Left ventricle myocardium superior (tissue), 1 donor: ENCODE results near the gene ZBTB49. TPM values are rescaled to one million over a fixed set of nuclear protein-coding genes. Genes with fewer than 3 reads are reported as not detected.

Source experiments
- ATAC-seq: fragments of 200-7000 bp; cut with Tn5 transposase; one replicate; pipeline ENCODE4 v1.9.1; 2020; ENCODE audit warnings: mild to moderate bottlenecking, moderate library complexity
- DNase-seq: peaks from one replicate; pipeline ENCODE4 v3.0.0-alpha.2; 2020
- intact Hi-C: fragments of 100-400 bp; cut with micrococcal nuclease; formaldehyde crosslinking; loops from one replicate; pipeline ENCODE4 v1.11.0; 2022
- total RNA-seq: library from RNA; stranded (reverse); fragmentation: NEBNext Ultra II Directional; extraction: Animal tissue kit (Norgen Biotek cat#: 25700); gene quantifications from one replicate; pipeline ENCODE4 v1.2.1, GENCODE V29; 2021
- donor health status: DM: no; HTN: yes; CAD: no; lungs with severe emphysema.

ZBTB49 gene
- total RNA-seq, 1 donor from 2014 or later, result 3.8 TPM

DNA sequence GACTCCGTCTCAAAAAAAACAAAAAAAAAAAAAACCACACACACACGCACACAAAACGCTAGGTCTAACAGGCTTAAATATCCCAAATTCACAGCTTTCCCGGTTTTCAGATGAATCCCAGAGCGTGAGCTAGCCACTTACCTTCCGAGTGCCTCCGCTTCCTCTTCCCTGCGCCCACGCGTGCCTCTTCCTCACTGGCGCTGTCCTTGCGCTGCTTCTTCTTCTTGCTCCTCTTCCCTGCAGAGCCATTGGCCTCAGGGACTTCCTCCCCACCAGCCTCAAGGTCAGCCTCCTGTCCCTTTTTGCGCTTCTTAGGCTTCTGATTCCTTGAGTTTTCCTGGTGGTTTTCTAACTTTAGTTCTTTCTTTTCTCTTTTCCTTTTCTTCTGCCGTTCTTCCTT is 15.8 kb upstream of the ZBTB49 start:
- ATAC-seq, result no peak
- intact Hi-C loops, result no loop called here
- DNase-seq, result no peak

DNA sequence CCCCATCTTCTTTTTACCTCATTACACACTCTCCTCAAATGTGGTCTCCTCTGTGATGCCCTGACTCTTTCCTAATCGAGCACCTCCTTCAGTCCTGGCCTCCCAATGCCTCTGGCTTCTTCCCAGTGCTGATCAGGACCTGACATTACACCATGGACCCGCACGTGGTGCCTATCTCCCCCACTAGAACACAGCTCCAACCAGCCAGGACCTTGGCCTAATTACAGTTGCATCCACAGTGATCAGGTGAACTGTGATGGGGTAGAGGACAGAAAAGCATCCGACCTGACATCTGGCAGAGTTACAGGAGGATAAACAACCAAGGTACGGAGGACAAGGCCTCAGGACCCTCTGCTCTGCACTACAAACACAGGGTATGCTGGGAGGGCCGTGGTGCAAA is 12.5 kb upstream of the ZBTB49 start:
- no peak for ATAC-seq
- intact Hi-C loops, result no loop called here
- no peak for DNase-seq

DNA sequence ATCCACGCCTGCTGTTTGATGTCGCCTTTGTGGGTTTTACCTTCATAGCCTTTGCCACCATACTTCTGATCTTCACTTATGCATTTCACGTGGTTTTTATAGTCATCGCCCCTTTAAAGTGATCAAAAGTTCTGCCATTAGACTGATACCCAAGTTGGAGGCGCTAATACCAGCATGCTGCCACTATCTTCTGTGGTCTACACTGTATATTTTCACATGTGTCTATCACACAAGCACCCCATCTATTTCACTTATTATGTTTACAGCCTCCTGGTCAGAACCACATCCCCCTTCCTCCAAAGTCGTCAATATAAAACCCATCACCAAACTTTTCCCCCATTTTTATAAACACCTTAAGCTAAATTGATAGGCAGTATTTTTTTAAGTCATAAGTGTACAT is 8.3 kb upstream of the ZBTB49 start:
- no peak for DNase-seq
- ATAC-seq, result no peak
- intact Hi-C loops, result no loop called here

DNA sequence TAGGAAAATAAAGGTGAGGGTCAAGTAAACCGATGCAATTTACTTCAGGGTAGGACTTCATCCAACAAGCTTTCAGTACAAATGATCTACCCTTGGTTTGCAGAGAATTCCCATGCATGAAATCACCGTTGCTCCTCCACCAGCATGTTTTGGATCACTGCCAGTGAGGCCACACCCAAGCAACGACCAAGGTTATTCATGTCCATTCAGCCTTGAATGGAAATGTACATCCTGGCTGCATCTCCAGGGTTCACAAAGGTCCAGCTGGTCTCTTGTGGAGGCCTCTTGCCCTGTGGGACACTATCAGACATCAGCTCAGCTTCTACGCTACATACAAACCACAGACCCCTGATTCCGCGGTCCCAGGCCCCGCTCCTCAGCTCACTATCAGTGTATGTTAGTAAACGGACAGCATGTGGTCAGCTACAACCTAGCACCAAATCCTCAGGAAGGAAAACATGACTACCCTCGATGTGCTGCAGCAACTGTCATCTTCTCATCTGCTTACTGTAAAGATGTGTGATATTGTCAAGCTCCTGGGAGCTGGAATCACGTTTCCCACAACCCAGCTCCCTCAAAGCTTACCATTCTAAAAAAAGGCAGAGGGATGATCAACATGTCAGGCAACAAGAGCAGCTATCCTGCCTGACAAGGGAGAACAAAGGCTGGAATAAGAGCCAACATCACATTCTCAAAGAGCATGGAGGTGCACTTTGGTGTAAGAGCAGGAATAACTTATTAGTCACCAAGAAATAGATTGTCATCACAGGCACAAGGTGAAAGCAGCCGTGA is 5.0 kb upstream of the ZBTB49 start:
- ATAC-seq, result peak; percentile 40
- no peak for DNase-seq
- intact Hi-C loops, result no loop called here

DNA sequence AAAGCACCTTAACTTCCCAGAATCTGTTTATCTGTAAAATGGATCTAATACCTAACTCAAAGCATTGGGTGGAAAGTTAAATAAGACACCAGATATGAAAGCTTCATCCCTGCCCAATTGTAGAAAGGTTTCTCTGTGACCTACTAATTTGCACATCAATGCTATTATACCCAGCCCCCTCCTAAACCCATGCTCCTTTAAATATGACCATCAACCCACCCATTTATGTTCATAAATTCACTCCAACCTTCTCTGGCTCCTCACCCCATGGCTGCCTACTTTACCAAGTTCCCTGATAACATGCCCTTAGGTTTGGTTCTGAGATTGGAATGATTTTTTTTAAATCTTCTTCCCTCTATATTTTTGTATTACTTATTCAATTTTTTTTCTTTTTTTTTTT is 2.0 kb upstream of the ZBTB49 start:
- intact Hi-C loops, result no loop called here
- no peak for DNase-seq
- ATAC-seq, result no peak

DNA sequence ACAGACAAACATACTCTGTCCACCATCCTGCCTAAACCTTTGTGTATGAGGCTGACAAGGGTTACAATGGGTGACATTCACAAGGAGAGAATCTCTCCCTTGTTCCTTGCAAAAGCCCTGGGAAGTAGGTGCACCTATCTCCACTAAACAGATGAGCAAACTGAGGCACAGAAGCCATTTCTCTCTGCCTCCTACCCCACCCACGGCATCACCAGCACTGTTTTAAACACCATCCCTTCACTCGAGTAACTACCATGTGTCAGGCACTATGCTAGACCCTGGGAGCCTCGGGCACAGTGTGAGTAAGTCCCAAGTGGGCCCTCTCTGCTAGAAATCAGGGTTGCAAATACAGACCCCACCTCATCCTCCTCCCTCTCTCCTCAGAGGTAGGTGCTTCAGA is 996 bp upstream of the ZBTB49 start:
- DNase-seq, result no peak
- ATAC-seq, result no peak

DNA sequence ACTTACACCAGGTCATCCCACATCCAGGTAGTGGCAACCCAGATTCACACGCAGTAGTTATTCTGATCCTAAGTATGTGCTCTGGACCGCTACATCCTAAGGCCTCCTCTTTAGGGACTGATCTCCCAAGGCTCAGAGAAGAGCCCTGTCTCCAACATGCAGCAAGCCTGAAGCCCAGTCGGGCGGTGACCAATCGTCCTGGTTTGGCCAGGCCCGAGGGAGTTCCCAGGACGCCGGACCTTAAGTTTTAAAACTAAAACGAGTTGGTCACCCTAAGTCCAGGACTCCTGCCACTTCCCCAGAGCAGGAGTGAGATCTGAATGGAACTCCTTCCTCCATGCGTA is 482 bp upstream of the ZBTB49 start:
- ATAC-seq (no peak), DNase-seq (no peak)
- intact Hi-C loops, result no loop called here

More for the DNA sequence above, 996 bp upstream of the ZBTB49 start:
- intact Hi-C loops, result no loop called here

DNA sequence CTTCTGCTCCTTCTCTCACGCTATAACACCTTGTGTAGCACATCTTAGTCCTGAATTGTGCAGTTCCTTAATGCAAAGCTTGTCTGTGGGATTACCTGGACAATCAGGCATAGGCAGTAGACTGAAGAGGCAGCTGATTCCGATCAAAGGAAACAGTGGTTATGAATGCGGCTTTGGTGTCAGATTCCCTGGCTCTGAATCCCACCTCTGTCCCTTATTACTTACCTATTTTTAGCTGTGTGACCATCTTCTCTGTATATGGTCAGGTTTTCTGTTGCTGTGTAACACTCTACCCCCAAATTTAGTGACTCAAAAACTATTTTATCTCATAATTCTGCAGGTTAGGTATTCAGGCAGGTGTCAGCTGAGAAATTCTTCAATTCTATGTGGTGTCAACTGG is 3.2 kb downstream of the ZBTB49 start:
- DNase-seq, result no peak
- no peak for ATAC-seq
- intact Hi-C loops, result no loop called here

DNA sequence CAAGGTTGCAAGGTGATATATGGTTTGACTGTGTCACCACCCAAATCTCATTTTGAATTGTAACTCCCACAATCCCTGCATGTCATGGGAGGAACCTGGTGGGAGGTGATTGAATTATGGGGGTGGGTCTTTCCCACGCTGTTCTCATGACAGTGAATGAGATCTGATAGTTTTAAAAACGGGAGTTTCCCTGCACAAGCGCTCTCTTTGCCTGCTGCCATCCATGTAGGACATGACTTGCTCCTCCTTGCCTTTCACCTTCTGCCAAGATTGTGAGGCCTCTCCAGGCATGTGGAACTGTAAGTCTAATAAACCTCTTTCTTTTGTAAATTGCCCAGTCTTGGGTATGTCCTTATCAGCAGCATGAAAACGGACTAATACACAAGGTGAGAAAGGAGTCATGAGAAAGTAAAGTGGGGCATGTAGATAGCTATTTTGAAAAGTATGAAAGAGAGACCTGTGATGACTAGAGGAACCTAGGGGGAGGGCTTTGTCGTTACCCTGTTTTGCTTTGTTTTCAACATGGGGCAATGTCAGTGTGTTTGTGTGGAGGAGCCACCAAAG is 6.3 kb downstream of the ZBTB49 start:
- DNase-seq, result no peak
- ATAC-seq, result no peak

DNA sequence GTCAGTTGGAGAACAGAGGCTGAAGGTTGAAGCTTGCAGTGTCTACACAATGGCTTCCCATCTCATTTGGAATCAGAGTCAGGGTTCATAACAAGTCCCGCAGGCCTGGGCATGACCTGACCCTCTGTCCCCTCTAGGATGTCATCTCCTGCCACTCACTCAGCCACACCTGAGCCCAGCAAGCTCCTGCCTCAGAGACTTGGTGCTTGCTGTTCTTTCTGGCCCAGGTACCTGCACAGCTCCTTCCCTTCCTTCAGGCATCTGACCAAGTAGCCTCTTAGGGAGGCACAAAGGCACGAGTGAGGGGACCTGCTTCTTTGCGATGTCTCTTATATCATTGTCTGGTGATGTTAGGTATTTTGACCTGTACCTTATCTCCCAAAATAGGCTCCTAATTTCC is 9.0 kb downstream of the ZBTB49 start:
- DNase-seq (no peak), ATAC-seq (no peak)
- intact Hi-C loops, result no loop called here

More for the DNA sequence above, 6.3 kb downstream of the ZBTB49 start:
- intact Hi-C loops, result no loop called here

DNA sequence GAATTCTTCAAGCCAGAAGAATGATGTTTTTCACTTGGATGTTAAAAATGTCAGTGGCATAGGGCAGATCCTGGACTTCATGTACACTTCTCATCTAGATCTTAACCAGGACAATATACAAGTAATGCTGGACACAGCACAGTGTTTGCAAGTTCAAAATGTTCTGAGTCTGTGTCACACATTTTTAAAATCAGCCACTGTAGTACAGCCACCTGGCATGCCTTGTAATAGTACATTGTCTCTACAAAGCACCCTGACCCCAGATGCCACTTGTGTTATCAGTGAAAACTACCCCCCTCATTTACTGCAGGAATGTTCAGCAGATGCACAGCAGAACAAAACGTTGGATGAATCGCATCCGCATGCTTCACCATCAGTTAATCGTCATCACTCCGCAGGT is 11.9 kb downstream of the ZBTB49 start:
- DNase-seq (no peak), ATAC-seq (peak; percentile 70)
- intact Hi-C loops, result no loop called here

DNA sequence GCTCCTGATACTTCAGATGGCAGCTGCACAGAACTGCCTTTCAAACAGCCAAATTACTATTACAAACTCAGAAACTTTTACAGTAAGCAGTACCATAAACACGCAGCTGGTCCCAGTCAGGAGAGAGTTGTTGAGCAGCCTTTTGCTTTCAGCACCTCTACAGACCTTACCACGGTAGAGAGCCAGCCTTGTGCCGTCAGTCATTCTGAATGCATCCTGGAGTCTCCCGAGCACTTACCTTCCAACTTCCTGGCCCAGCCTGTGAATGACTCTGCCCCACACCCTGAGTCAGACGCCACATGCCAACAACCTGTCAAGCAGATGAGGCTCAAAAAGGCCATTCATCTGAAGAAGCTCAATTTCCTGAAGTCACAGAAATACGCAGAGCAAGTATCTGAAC is 12.4 kb downstream of the ZBTB49 start:
- DNase-seq (no peak), ATAC-seq (peak; percentile 48)
- intact Hi-C loops, result no loop called here

DNA sequence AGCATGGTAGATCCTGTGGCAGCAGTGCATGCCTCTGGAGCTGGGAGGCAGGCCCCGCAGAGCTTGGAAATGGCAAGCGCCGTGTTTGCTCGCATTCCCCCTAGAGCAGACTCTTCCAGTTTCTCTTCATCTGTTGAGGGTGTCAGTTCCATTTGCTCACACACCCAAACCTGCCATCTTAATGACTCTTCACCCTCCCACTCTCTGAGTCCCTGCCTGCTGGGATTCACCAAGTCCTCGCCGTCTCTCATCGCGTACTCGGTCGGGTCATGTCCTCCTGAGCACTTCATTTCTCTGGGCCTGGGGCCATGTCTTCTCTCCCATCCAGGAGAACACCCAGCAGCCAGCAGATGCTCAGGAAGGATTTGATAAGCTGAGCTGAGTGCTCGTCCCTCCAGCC is 16.9 kb downstream of the ZBTB49 start:
- DNase-seq (no peak), ATAC-seq (no peak)
- intact Hi-C loops, result no loop called here

DNA sequence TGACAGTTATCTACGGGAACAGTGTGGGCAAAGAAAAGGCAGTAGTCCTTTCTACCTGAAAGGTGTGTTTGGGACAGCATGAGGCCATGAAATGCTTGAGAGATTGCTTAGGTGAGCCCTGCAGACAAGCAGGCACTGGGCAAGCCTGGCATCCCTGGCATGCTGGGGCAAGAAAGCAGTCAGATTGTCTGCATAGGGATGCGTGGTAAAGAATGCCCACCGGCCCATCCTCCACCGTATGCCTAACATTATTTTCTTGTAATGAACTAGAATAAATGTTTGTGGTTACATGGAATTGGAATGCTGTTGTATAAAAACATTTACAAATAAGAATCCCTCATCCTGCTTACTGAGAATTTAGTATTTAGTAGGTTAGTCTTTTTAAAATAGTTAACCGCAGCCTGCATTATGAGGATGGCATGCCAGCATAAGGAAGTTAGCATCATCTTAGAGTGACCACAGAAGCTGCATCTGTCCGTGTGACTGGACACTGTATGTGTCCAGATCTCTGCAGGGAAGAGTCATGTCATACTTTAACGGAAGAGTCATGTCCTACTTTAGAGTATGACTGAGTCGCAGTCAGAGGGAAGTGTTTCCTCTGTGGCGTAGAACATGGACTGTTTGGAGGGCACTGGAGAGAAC is 18.9 kb downstream of the ZBTB49 start:
- no peak for DNase-seq
- ATAC-seq, result peak; percentile 37
- intact Hi-C loops, result no loop called here

DNA sequence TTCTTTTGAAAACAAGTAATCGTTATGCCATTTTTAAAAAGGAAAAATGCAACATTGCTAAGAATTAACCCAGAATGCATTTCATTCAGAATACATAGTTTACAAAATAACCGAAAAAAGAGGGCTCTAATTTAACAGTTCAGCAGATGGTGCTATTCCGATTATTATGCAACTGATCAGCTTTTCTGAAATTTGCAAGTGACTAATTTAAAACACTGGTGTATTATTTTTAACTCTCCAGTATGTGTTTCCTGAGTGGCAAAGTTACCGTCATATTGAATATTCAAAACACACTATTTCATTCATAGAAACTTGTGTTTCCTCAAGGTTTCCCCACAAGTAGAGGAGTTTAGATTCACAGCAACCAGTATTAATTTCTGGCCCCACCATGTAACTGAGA is 21.1 kb downstream of the ZBTB49 start:
- intact Hi-C loops, result no loop called here
- DNase-seq (no peak), ATAC-seq (no peak)

DNA sequence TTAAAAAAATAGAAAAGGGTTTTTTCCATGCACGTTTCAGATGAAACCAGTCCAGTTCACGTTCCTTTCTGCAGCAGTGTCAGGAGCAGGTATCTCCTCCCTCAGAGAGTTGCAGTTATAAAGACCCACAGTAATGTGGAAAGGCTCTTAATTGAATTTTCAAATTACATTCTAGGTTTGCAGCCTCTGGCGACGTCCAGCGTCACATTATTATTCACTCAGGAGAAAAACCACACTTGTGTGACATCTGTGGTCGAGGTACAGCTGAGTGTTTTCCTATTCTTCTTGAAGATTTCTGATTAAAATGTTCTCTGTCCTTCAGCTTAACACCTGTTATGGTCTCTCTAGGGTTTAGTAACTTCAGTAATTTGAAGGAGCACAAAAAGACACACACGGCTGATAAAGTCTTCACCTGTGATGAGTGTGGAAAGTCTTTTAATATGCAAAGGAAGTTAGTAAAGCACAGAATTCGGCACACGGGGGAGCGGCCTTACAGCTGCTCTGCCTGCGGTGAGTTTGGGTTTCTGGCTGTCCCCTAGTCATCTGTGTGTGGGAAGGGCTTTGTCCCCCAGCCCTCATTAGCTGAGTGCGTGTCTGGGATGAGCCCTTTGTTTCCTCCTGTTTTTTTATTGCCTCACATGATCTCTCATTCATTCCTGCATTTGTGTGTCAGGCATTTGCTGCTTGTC is 25.6 kb downstream of the ZBTB49 start:
- no peak for DNase-seq
- no peak for ATAC-seq
- intact Hi-C loops, result no loop called here

DNA sequence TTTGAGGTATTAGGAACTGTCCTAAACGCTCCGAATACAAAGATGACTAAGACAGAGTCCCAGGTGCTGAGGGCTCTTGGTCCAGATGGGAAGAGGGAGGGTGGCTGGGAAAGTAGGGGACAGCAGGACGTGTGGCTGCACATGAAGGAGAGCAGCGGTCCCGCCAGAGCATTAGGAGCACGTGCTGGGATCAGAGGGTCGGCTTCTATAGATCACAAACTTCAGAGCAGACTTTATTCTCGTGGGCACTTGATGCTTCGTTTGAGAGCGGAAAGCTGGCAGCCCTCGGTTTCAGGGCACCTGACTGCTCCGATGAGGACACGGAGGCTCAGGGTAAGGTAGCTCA is 26.1 kb downstream of the ZBTB49 start:
- intact Hi-C loops, result no loop called here
- DNase-seq, result no peak

DNA sequence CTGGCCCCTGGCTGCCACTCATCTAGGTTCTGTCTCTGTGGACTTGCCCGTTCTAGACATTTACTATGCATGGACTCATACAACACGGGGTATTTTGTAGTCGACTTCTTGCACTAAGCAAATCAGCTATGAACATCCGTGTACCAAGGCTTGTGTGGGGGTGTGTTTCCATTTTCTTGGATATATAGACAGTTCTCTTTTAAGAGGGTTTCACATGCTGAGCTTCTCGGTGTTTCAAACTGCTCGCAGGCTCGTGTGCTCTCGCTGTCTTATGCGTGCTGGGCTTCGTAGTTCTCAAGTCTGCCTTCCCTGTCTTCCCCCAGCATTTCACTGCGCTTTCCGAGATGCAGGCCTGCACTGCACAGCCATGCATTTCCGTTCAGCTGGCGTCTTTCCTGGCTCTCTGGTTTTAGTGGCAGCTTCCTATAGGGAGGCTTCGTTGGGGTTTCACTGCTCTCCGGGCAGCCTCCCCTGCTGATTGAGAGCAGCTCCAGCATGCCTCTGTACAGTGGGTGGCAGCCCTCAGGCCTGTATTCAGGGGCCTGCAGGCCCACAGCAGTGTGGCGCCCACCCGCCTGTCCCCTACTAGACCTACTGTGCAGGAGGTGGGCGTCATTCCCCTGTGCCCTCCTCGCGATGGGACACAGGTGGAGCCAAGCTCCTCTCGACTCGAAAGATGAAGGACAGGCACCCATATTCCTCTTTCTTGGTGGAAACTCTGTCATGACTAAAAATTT is 27.6 kb downstream of the ZBTB49 start:
- ATAC-seq (no peak), DNase-seq (no peak)
- intact Hi-C loops, result no loop called here

More for the DNA sequence above, 26.1 kb downstream of the ZBTB49 start:
- ATAC-seq, result no peak

DNA sequence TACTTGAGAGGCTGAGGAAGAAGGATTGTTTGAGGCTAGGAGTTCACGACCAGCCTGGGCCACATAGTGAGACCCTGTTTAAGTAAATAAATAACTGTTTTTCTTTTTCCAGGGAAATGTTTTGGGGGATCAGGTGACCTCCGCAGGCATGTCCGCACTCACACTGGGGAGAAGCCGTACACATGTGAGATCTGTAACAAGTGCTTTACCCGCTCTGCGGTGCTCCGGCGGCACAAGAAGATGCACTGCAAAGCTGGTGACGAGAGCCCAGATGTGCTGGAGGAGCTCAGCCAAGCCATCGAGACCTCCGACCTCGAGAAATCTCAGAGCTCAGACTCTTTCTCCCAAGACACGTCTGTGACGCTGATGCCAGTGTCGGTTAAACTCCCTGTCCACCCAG is 30.5 kb downstream of the ZBTB49 start:
- no peak for ATAC-seq
- DNase-seq, result no peak
- intact Hi-C loops, result no loop called here
